T-helper 2 cell treated with Interferon-gamma antibody and Interleukin-4, amounts not matched to agents 100 ng/mL and 5 ng/mL, for 36 hours (primary cell): ENCODE data around the gene TSPOAP1. TPM values are rescaled to one million over a fixed set of nuclear protein-coding genes. Genes with fewer than 3 reads are reported as not detected.

Experiments
- intact Hi-C: fragments of 100-400 bp; cut with micrococcal nuclease; formaldehyde crosslinking; loops from one replicate; pipeline ENCODE4 v1.15.1; 2023
- total RNA-seq: library from RNA; stranded (reverse); gene quantifications from 2 replicates; pipeline ENCODE4 v1.2.3, GENCODE V29; 2022

TSPOAP1 gene
- 76.8 and 77.0 TPM in 2 replicates for total RNA-seq

- intact Hi-C loops = loop anchor here (1.0 kb wide), 6 partner anchors 10 to 189 kb away; partner anchors contain the start of genes RNF43 and SUPT4H1
These were observed at the start of gene TSPOAP1 for GRCh38 chr17:58328195-58329034. Gene TSPOAP1 (minus strand): TSS chr17:58328795. CDS start chr17:58327920, 875 bp downstream.

GRCh38 chr17:58377661-58378060 lies 49.1 kb upstream of the TSPOAP1 start:
- intact Hi-C loops = no loop called here

GRCh38 chr17:58377093-58377601 lies 48.6 kb upstream of the TSPOAP1 start:
- intact Hi-C loops = no loop called here

GRCh38 chr17:58376472-58377000 lies 47.9 kb upstream of the TSPOAP1 start:
- intact Hi-C loops = no loop called here

GRCh38 chr17:58375811-58376210 lies 47.2 kb upstream of the TSPOAP1 start:
- intact Hi-C loops = no loop called here

GRCh38 chr17:58375256-58375655 lies 46.7 kb upstream of the TSPOAP1 start:
- intact Hi-C loops = no loop called here

GRCh38 chr17:58373923-58374322 lies 45.3 kb upstream of the TSPOAP1 start:
- intact Hi-C loops = no loop called here

GRCh38 chr17:58373003-58373402 lies 44.4 kb upstream of the TSPOAP1 start:
- intact Hi-C loops = no loop called here

GRCh38 chr17:58371300-58371950 lies 42.8 kb upstream of the TSPOAP1 start:
- intact Hi-C loops = no loop called here

- intact Hi-C loops = no loop called here
These were observed 42.1 kb upstream of the TSPOAP1 start for GRCh38 chr17:58370716-58371115.

GRCh38 chr17:58370309-58370708 lies 41.7 kb upstream of the TSPOAP1 start:
- intact Hi-C loops = no loop called here

GRCh38 chr17:58369214-58370031 lies 40.8 kb upstream of the TSPOAP1 start:
- intact Hi-C loops = no loop called here

- intact Hi-C loops = no loop called here
These were observed 40.2 kb upstream of the TSPOAP1 start for GRCh38 chr17:58368860-58369213.

- intact Hi-C loops = no loop called here
These were observed 38.9 kb upstream of the TSPOAP1 start for GRCh38 chr17:58367461-58367860.

GRCh38 chr17:58365980-58366595 lies 37.5 kb upstream of the TSPOAP1 start:
- intact Hi-C loops = no loop called here

- intact Hi-C loops = no loop called here
These were observed 36.8 kb upstream of the TSPOAP1 start for GRCh38 chr17:58365185-58365979.

- intact Hi-C loops = no loop called here
These were observed 35.8 kb upstream of the TSPOAP1 start for GRCh38 chr17:58364270-58364942.

- intact Hi-C loops = no loop called here
These were observed 35.0 kb upstream of the TSPOAP1 start for GRCh38 chr17:58363457-58364185.
